HG02938 (cell line): ENCODE measurements around the gene IMPA2.

ENCODE experiments used
- ATAC-seq: cut with Tn5 transposase; IDR thresholded peaks from one replicate; pipeline ENCODE4 v1.9.1; 2021; ENCODE audit warnings: mild to moderate bottlenecking, moderate library complexity; ENCODE audit not compliant: unreplicated experiment

The IMPA2 gene

GRCh38 chr18:12006488-12006840, 25.2 kb downstream of the IMPA2 start:
- ATAC-seq = no peak

GRCh38 chr18:12007063-12007462, 25.8 kb downstream of the IMPA2 start:
- no peak for ATAC-seq

DNA sequence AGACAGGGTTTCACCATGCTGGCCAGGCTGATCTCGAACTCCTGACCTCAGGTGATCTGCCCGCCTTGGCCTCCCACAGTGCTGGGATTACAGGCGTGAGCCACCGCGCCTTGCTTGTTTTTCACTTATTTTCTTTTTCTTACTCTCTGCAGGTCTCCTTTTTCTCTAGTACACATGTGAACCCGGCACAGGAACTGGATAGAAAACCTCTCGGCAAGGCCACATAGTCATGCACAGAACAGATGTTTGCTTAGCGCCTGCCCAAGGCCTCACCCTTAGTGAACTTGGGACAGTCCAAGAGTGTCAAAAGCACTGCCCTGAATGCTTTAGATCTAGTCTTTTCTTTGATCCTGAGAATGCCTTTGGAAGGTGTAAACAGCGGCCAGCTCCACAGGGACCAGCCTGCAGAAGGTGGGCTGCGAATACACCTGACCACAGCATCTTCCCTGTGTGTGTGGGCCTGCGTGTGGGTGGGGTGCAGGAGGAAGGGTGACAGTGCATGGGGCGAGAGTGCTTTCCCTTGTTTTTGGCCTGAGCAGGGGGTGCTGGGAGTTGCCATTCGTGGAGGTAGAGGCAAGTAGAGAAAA, 27.0 kb downstream of the IMPA2 start:
- no peak for ATAC-seq

- ATAC-seq = no peak
Observed at GRCh38 chr18:12008842-12009580, 27.7 kb downstream of the IMPA2 start.

DNA sequence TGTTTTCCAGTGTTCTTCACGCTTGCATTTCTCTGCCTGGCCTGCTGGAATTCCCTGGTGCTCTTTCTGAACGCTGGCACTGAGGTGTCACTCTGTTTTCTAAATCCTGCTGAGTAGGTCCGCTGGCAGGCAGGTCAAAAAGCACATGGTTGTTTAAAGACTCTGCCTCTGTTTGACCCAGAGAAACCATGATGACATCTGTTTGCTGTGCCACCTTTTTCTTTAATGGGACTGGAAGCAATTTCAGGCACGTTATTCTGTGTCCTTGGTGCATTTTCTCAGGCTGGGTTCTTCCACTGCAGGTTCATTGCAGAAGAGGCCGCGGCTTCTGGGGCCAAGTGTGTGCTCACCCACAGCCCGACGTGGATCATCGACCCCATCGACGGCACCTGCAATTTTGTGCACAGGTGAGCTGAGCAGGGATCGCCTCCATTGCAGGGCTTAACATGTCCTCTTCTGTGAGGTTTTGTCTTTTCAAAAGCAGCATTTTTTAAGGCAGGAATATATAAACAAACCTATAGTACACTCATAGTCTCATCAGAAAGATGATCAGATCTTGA, 28.4 kb downstream of the IMPA2 start:
- no peak for ATAC-seq

DNA sequence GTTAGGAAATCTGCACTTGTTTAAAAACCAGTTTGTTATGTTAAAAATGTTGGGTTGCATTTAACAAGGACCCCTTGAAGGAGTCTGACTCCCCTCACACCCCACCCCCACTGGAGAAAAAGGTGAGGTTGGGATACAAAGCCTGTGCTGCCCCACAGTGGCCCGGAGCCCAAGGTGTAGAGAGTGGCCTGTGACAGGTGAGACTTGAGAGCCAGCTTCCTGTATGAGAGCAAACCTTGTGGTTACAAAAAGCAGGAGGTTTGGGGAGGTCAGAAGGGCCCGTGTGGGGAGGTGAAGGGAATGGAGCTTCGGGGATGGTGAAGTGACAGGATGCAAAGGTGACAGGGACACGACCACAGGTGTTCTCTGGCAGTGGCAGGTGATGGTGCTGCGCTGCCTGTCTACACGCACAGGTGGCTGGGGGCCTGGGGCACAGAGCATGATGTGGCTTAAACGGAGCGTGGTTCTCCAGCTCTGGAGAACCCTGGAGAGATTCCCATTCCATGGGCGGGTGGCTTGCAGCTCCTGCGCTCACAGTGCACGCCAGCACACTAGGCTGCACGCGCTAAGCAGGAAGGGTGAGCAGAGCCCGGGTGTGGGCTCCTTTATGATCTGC, 29.0 kb downstream of the IMPA2 start:
- no peak for ATAC-seq

DNA sequence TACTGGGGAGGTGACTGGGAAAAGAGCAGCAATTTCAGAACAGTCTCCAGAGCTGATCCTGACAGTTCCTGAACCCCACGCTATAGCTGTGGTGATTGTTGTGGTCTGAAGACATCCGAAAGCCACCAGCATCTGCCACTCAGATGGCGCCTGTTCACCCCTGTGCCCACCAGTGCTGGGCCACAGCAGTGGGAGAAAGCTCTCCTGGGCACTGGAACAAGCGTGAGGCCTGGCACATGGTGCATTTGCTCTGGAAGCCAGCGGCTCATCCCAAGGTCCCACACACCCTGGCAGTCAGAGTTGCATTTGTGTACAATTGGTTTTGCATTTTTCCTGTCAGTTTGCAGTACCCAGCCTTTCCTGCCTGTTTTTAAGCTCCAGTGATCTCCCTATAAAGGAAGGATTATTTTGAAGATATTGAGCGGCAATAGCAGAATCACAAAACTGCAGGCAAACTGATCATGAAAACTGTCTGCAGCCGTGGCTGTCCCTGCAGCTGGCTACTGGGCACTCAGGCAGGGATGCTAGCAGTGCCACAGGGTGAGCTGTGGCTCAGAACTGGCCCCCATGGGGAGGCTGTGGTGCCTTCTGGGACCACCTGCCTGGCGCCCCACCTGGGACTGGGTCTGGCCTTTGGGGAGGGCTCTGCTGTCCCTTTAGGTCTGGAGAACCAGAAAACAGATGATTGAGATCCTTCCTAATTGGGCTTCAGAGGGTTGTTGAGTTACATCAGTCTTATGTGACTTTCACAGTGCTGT, 30.1 kb downstream of the IMPA2 start:
- ATAC-seq = no peak

DNA sequence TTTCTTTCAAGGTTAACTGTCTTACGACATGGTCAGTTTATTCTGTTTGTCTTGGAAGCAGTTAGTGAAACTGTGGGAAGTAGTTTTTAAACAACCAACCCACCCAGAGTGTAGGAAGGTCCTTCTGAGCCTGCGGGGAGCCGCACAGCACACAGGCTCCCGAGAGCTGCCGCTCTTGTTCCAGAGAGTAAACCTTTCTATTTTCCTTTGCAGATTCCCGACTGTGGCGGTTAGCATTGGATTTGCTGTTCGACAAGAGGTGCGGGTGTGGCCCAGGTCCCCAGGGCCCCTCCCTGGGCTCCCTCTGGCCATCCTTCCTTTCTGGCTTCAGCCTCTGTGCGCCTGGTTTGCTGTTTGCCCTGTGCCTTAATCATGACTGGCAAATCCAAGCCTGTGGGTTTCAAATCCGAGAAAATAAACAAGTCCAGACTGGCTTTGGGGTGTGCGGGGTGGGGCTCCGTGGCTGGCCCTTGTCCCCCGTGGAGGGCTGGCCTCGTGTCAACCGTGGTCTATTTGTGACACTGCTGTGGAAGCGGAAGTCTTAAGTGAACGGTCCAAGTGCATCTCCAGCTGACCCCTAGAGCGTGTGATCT, 30.7 kb downstream of the IMPA2 start:
- no peak for ATAC-seq

DNA sequence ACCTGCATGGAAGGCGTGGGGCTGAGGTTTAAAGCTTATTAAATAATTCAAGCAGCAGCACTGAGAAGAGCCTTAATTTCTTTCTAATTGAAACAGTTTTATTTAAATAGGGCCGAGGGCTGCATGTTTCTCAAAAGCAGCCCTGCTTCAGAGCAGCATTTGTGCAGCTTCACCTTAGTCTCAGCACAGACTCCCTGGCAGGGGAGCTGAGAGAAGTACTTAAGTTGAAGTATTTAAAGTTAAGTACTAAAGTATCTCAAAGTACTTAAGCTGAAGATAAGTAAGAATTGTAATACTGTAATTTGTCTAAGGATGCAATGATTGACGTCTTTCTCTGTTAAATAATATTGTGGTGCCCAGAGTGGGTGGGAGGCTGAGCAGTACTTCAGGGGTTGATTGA, 31.4 kb downstream of the IMPA2 start:
- no peak for ATAC-seq

DNA sequence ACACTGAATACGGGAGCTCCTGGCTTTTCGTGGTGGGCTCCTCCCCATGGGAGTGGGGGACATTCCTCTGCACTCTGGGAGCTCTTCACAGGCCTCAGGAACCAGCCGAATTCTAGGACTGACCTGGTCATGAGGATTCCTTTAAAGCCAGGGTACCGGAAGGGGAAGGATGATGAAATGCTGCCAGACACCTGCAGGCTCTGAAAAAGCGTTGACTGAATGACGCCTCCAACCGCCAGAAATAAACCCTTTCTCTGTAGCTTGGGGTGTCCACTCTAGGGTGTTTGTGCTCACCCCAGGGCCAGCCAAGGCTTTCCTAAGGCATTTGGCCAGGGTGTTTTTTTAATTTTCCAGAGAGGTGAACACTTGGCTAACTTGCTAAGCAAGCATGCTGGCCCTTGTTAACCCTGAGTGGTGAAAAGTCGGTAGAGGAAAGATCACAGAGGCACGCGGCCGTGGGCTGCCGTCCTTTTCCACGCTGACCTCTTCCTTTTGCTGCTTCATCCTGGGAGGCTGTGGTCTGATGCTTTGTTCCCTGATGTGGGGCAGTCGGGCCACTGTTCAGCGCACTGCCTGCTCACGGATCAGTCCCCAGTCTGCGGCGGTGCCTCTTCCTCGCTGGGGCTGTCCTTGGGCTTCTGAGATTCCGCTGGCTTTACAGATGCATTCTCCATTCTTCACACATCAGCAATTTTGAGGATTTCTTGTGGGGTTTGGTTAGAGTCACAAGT, 32.0 kb downstream of the IMPA2 start:
- ATAC-seq = no peak

DNA sequence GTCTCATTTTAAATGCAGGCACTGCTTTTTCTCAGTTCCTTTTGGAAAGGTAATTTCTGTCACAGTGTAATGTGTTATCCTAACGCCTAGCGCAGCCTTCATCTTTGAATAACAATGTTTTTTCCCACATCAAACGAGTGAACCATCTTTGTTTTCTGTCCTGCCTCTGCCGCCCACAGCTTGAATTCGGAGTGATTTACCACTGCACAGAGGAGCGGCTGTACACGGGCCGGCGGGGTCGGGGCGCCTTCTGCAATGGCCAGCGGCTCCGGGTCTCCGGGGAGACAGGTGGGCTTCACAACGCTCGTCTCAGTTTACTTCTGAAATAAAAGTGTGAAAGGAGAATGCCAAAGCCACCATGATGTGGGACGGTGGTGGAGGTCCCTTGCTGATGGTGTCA, 32.8 kb downstream of the IMPA2 start:
- no peak for ATAC-seq

DNA sequence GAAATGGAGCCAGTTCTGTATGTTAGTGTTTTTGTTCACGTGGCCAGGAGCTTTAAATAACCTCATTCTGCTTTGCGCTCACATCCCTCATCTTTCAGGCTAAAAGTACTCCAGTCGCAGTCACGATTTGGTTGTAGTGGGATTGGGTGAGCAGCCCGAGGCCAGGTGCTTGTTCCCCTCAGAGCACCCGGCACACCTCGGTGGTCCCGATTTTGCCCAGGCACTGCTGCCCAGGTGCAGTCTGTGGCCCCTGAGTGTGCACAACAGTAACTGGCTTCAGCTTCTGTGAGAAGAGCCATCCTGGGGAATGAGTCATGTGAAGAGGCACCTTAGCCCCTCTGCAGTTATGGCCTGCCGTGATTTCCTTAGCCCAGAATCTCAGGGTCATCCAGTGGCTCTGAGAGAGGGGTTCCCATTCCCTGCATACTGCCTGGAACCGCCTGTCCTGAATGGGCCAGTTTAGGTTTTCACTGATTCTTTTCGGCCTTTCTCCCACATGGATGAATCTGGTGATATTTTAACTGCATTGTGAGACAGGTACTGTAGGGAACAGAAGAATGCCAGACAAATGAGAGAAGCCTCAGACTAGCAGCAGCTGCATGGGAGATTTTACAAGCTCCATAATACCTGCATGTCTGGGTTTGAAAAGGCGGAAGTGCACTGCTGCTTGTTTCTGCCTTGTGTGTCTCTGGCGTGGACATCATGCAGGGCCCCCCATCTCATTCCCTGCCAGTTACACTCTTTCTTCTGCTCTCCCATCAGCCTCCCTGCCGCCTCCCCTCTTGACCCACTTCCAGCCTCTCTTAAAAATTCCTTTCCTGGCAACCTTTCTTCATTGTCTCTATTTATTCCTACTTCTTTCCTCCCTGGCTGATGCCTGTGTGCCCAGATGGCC, 33.5 kb downstream of the IMPA2 start:
- ATAC-seq = no peak

GRCh38 chr18:12015416-12016062, 34.2 kb downstream of the IMPA2 start:
- no peak for ATAC-seq

DNA sequence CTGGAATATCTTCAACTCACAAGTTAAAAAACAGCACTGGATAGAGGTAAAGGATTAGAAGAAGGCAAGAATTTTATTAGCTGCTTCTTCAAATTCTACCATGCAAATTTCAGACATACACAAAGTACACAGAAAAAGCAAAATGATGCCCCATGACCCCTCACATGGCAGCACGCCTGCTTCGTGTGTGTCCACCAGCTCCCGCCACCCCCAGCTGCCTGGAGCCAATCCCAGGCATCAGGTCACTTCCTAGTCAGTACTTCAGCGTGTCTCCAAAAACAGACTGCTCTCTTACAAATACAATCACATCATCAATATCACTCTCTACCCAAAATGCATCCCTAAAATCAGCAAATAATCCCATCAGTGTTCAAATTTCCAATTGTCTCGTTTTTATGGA, 35.8 kb downstream of the IMPA2 start:
- no peak for ATAC-seq

DNA sequence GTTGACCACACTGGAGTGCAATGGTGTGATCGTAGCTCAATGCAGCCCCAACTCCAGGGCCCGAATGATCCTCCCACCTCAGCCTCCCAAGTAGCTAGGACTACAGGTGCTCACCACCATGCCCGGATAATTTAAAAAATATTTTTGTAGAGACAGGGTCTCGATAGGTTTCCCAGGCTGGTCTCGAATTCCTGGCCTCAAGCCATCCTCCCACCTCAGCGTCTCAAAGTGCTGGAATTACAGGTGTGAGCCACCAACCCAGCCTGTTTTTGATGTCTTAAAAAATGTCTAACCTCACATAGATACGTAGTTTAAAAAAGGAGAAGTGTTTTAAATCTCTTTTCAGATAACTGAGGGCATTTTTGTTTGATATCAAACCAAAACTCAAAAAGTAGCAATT, 37.6 kb downstream of the IMPA2 start:
- no peak for ATAC-seq

- ATAC-seq = no peak
Observed at GRCh38 chr18:12021077-12021476, 39.8 kb downstream of the IMPA2 start.

DNA sequence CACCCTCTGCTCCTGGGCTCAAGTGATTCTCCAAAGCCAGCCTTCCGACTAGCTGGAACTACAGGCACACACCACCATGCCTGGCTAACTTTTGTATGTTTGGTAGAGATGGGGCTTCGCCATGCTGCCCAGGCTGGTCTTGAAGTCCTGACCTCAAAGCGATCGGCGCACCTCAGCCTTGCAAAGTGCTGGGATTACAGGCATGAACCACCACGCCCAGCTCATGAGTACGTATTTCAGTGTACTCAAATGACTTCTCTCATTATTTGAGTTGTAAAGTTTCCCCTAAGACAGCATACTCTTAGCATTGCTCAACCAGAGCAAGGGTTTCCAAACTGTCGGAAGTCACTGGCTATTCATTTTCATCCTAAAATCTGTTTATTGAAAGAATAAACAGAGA, 40.3 kb downstream of the IMPA2 start:
- ATAC-seq = no peak

DNA sequence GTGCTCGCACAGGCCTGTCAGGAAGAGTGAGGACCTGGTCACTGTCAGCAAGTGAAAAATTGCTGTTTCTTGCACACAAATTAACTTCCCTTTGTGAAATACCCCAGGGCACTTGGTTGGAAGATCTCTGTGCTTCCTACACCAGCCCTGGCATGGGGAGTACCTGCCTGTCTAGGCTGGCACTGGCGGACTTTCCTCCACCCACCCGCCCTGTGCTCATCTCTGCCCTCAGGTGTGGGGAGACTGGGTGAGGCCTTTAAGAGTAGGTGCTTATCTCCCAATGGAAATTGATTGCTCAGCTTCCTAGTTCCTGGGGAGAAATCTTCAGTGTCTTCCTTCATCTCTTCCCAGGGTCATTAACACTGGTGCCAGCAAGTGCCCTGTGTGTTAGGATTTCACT, 42.1 kb downstream of the IMPA2 start:
- ATAC-seq = no peak

DNA sequence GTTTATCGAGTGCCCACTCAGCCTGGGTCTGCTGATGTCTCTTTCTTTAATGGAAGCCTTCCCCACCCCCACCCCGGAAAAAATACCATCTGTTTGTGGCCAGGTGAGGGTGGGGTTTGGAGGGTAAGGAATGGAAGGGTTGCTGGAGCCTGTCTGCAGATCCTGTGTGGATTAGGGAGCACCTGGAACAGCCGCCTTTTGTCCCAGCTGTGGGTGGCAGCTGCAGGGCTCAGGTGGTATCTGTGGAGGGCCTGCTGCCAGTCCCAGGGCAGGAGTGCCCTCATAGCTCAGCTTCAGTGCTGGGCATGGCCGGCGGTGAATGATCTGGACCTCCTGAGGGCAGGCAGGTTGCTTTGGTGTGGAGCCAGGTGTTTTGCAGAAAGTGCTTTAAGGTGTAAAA, 45.3 kb downstream of the IMPA2 start:
- no peak for ATAC-seq
